Measurements from ENCODE around the gene SNAP47. TPM values are rescaled to one million over a fixed set of nuclear protein-coding genes. Genes with fewer than 3 reads are reported as not detected.

SNAP47 gene
- total RNA-seq, 1 experiment from 2014 or later: 39.4 TPM

- H3K27ac Mint-ChIP-seq (ENCODE audit: unreplicated experiment): no peak overlapping the region
- DNase-seq: no peak
- peaks cover under 1% of the 10 kb centered on the region for H3K4me1 Mint-ChIP-seq (ENCODE audit: low read depth, unreplicated experiment)
- BruUV-seq (replicated peaks): no TSS peak
- TF ChIP-seq, protein P1, sequence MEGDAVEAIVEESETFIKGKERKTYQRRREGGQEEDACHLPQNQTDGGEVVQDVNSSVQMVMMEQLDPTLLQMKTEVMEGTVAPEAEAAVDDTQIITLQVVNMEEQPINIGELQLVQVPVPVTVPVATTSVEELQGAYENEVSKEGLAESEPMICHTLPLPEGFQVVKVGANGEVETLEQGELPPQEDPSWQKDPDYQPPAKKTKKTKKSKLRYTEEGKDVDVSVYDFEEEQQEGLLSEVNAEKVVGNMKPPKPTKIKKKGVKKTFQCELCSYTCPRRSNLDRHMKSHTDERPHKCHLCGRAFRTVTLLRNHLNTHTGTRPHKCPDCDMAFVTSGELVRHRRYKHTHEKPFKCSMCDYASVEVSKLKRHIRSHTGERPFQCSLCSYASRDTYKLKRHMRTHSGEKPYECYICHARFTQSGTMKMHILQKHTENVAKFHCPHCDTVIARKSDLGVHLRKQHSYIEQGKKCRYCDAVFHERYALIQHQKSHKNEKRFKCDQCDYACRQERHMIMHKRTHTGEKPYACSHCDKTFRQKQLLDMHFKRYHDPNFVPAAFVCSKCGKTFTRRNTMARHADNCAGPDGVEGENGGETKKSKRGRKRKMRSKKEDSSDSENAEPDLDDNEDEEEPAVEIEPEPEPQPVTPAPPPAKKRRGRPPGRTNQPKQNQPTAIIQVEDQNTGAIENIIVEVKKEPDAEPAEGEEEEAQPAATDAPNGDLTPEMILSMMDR (IDR thresholded peaks at IDR 0.05; ENCODE audit: unreplicated experiment): no peak
- no peak overlapping the region for H3K4me3 Mint-ChIP-seq (ENCODE audit: low read depth, unreplicated experiment)
- no peaks in the 10 kb centered on the region for H3K9me3 Mint-ChIP-seq (ENCODE audit: low read depth, unreplicated experiment)
- CTCF ChIA-PET: no interaction called here
- H3K27me3 Mint-ChIP-seq (ENCODE audit: unreplicated experiment): peaks cover 22% of the 10 kb centered on the region
- H3K36me3 Mint-ChIP-seq (ENCODE audit: insufficient read depth, unreplicated experiment): peaks cover 12% of the 10 kb centered on the region
- intact Hi-C loops (cut with micrococcal nuclease; ENCODE audit: unreplicated experiment): no loop called here
These were observed 57.2 kb downstream of the SNAP47 start for GRCh38 chr1:227792216-227793078.

- no peaks in the 10 kb centered on the region for H3K9me3 Mint-ChIP-seq (ENCODE audit: low read depth, unreplicated experiment)
- CTCF ChIA-PET: interaction anchor here (0.9 kb wide), 1 partner anchor 155 kb away, joined by 3 read pairs; no protein-coding TSS in a partner anchor
- intact Hi-C loops (cut with micrococcal nuclease; ENCODE audit: unreplicated experiment): no loop called here
- no peak for DNase-seq
- peaks cover 3% of the 10 kb centered on the region for H3K36me3 Mint-ChIP-seq (ENCODE audit: insufficient read depth, unreplicated experiment)
- H3K27me3 Mint-ChIP-seq (ENCODE audit: unreplicated experiment): peaks cover 30% of the 10 kb centered on the region
- no peak overlapping the region for H3K4me3 Mint-ChIP-seq (ENCODE audit: low read depth, unreplicated experiment)
- BruUV-seq (replicated peaks): no TSS peak
- TF ChIP-seq, protein P1 (IDR thresholded peaks at IDR 0.05; ENCODE audit: unreplicated experiment): no peak
- H3K4me1 Mint-ChIP-seq (ENCODE audit: low read depth, unreplicated experiment): no peaks in the 10 kb centered on the region
- H3K27ac Mint-ChIP-seq (ENCODE audit: unreplicated experiment): no peak overlapping the region
These were observed 58.1 kb downstream of the SNAP47 start for GRCh38 chr1:227793079-227793947.

- H3K4me3 Mint-ChIP-seq (ENCODE audit: low read depth, unreplicated experiment): no peak overlapping the region
- DNase-seq: no peak
- no peaks in the 10 kb centered on the region for H3K9me3 Mint-ChIP-seq (ENCODE audit: low read depth, unreplicated experiment)
- CTCF ChIA-PET: interaction anchor here (0.9 kb wide), 1 partner anchor 154 kb away, joined by 3 read pairs; no protein-coding TSS in a partner anchor
- TF ChIP-seq, protein P1 (IDR thresholded peaks at IDR 0.05; ENCODE audit: unreplicated experiment): no peak
- H3K27me3 Mint-ChIP-seq (ENCODE audit: unreplicated experiment): peaks cover 38% of the 10 kb centered on the region
- intact Hi-C loops (cut with micrococcal nuclease; ENCODE audit: unreplicated experiment): no loop called here
- no peak overlapping the region for H3K27ac Mint-ChIP-seq (ENCODE audit: unreplicated experiment)
- no peaks in the 10 kb centered on the region for H3K4me1 Mint-ChIP-seq (ENCODE audit: low read depth, unreplicated experiment)
- no TSS peak for BruUV-seq (replicated peaks)
- H3K36me3 Mint-ChIP-seq (ENCODE audit: insufficient read depth, unreplicated experiment): no peaks in the 10 kb centered on the region
These were observed 58.9 kb downstream of the SNAP47 start for GRCh38 chr1:227793948-227794816.

GRCh38 chr1:227794817-227795192, 59.6 kb downstream of the SNAP47 start:
- DNase-seq: no peak
- Mint-ChIP-seq H3K4me3 (ENCODE audit: low read depth, unreplicated experiment) (no peak overlapping the region), H3K27ac (ENCODE audit: unreplicated experiment) (no peak overlapping the region), H3K4me1 (ENCODE audit: low read depth, unreplicated experiment) (no peaks in the 10 kb centered on the region), H3K27me3 (ENCODE audit: unreplicated experiment) (peaks cover 45% of the 10 kb centered on the region), H3K9me3 (ENCODE audit: low read depth, unreplicated experiment) (no peaks in the 10 kb centered on the region), H3K36me3 (ENCODE audit: insufficient read depth, unreplicated experiment) (no peaks in the 10 kb centered on the region)
- intact Hi-C loops (cut with micrococcal nuclease; ENCODE audit: unreplicated experiment): no loop called here
- no TSS peak for BruUV-seq (replicated peaks)
- TF ChIP-seq, protein P1 (IDR thresholded peaks at IDR 0.05; ENCODE audit: unreplicated experiment): no peak
- CTCF ChIA-PET: interaction anchor here (0.7 kb wide), 3 partner anchors 25 to 721 kb away, joined by 3 to 8 read pairs (median 7); no protein-coding TSS in a partner anchor

Data from Calu3 (cell line).